ENCODE data around the gene MBD2. TPM values are rescaled to one million over a fixed set of nuclear protein-coding genes. Genes with fewer than 3 reads are reported as not detected.
A peak's percentile ranks its signal among the peaks of the same experiment; 100 is the strongest.
"Not testable (repeated sequence)": the region's sequence is repeated elsewhere in the genome, so short reads cannot be mapped to it uniquely, and the experiment has no call there.

The MBD2 gene, protein sequence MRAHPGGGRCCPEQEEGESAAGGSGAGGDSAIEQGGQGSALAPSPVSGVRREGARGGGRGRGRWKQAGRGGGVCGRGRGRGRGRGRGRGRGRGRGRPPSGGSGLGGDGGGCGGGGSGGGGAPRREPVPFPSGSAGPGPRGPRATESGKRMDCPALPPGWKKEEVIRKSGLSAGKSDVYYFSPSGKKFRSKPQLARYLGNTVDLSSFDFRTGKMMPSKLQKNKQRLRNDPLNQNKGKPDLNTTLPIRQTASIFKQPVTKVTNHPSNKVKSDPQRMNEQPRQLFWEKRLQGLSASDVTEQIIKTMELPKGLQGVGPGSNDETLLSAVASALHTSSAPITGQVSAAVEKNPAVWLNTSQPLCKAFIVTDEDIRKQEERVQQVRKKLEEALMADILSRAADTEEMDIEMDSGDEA
- 12.5 TPM for total RNA-seq

DNA sequence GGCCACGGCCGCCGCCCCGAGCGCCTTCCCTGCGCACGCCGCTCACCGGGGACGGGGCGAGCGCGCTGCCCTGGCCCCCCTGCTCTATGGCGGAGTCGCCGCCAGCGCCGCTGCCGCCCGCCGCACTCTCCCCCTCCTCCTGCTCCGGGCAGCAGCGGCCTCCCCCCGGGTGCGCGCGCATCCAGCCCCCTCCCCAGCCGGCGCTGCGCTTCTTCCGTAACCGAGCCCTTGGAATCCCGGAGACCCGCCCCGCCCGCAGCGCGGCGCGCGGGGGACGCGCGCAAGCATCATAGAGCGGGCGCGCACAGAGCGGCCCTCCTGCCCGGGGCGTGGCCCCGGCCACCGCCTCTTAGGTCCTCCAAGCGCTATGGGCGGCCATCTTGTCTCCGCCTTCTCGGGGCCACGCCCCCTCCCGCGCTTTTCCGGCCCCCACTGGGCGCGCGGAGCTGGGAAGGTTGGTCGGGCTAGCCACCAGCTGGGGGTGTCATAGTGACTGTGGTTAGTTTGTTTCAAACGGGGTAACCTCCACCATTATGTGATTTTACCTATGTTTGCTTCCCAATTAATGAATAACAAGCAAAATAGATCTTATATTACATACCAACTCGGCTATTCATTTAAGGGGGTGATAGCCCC lies at the start of gene MBD2:
Gene MBD2, minus strand, starts transcription at position 291 of the 636 bp plus-strand sequence. Its CDS starts 110 bp downstream, at position 181.
- H3K27me3 ChIP-seq (ENCODE audit: control insufficient read depth in 3 of 3, insufficient read depth in 3 of 3, low read length in 3 of 3) = no peaks in the 10 kb centered on the region
- peak within 1 kb of the TSS; percentile 70 for H3K27ac ChIP-seq (ENCODE audit: low read depth, low read length)
- H3K9me3 ChIP-seq (ENCODE audit: control insufficient read depth in 3 of 3, low read length in 3 of 3) = no peaks in the 10 kb centered on the region
- H3K4me3 ChIP-seq (ENCODE audit: low read length in 3 of 3) = peak within 1 kb of the TSS; percentile 73 to 81 (median 76)
- peaks cover 9 to 21% (median 17%) of the 10 kb centered on the region in 3 donors for H3K4me1 ChIP-seq (ENCODE audit: control insufficient read depth in 3 of 3, insufficient read depth in 3 of 3, low read length in 3 of 3)
- no peaks in the 10 kb centered on the region for H3K36me3 ChIP-seq (ENCODE audit: control insufficient read depth in 3 of 3, insufficient read depth in 3 of 3, low read length in 3 of 3)
- peak within 1 kb of the TSS; percentile 35 to 76 (median 56) for H3K9ac ChIP-seq (ENCODE audit: low read depth in 1 of 3, low read length in 3 of 3)

DNA sequence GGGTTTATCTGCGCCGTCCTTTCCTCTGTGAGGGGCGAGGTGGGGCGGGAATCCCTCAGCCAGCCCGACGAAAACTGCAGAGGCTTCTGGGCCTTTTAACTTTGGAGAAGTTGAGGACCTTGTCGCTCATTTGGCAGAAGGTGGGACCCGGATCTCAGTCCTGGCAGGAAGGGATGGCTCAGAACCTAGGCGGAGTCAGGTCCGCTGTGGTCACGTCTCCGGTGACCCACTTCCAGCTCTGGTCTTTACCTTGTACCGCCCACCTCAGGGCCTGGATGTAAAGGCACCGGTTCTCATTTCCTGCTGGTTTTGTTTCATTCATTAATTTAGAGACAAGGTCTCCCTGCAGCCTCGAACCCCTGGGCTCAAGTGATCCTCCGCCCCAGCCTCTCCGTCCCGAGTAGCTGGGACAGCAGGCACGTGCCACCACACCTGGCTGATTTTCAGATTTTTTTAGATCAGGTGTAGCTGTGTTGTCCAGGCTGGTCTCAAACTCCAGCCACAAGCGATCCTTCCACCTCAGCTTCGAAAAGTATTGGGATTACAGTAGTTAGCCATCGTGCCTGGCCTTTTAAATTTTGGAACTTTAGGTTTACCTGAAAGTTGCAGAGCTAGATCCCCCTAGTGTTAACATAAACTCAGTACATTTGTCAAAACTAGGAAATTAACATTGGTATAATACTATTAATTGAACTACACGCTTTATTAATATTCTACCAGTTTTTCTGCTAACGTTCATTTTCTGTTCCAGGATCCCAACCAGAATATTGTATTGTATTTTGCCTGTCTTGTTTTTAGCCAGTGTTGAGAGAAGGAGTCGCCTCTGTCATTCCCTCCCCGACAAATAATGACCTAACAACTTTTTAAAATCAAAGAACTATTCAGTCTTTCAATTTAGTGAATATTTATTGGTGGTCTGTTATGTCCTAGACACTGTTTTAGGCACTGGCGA lies 45.7 kb upstream of the MBD2 start:
- H3K4me3 ChIP-seq (ENCODE audit: low read length in 3 of 3) = peak overlapping the region; percentile 84 to 93 (median 87)
- no peaks in the 10 kb centered on the region for H3K9me3 ChIP-seq (ENCODE audit: control insufficient read depth in 3 of 3, low read length in 3 of 3)
- no peaks in the 10 kb centered on the region for H3K36me3 ChIP-seq (ENCODE audit: control insufficient read depth in 3 of 3, insufficient read depth in 3 of 3, low read length in 3 of 3)
- no peaks in the 10 kb centered on the region for H3K27me3 ChIP-seq (ENCODE audit: control insufficient read depth in 3 of 3, insufficient read depth in 3 of 3, low read length in 3 of 3)
- H3K9ac ChIP-seq (ENCODE audit: low read depth in 1 of 3, low read length in 3 of 3) = peak overlapping the region; percentile 87 to 90 (median 89)
- peaks cover 3 to 18% (median 3%) of the 10 kb centered on the region in 3 donors for H3K4me1 ChIP-seq (ENCODE audit: control insufficient read depth in 3 of 3, insufficient read depth in 3 of 3, low read length in 3 of 3)
- H3K27ac ChIP-seq (ENCODE audit: low read depth, low read length) = peak overlapping the region; percentile 85

DNA sequence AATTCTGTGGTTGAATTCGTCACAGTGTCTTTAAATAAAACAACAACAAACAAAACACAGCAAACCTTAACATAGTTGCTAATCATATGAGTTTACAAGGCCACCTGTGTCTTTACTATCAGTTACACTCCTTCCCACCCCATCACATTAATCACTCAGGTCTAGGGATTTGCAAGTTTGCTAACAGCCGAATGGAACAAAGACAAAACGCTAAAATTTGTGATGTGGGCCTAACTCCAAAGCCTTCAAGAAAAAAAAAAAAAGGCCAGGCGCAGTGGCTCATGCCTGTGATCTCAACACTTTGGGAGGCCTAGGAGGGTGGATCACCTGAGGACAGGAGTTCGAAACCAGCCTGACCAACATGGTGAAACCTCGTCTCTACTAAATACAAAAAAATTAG lies 44.3 kb upstream of the MBD2 start:
- H3K4me3 ChIP-seq (ENCODE audit: low read length in 3 of 3) = peak overlapping the region; percentile 84 to 93 (median 87)
- peak overlapping the region; percentile 85 for H3K27ac ChIP-seq (ENCODE audit: low read depth, low read length)
- H3K27me3 ChIP-seq (ENCODE audit: control insufficient read depth in 3 of 3, insufficient read depth in 3 of 3, low read length in 3 of 3) = no peaks in the 10 kb centered on the region
- H3K9ac ChIP-seq (ENCODE audit: low read depth in 1 of 3, low read length in 3 of 3) = peak overlapping the region; percentile 87 to 90 (median 89)
- H3K36me3 ChIP-seq (ENCODE audit: control insufficient read depth in 3 of 3, insufficient read depth in 3 of 3, low read length in 3 of 3) = no peaks in the 10 kb centered on the region
- H3K9me3 ChIP-seq (ENCODE audit: control insufficient read depth in 3 of 3, low read length in 3 of 3) = no peaks in the 10 kb centered on the region
- peaks cover 3 to 18% (median 3%) of the 10 kb centered on the region in 3 donors for H3K4me1 ChIP-seq (ENCODE audit: control insufficient read depth in 3 of 3, insufficient read depth in 3 of 3, low read length in 3 of 3)

DNA sequence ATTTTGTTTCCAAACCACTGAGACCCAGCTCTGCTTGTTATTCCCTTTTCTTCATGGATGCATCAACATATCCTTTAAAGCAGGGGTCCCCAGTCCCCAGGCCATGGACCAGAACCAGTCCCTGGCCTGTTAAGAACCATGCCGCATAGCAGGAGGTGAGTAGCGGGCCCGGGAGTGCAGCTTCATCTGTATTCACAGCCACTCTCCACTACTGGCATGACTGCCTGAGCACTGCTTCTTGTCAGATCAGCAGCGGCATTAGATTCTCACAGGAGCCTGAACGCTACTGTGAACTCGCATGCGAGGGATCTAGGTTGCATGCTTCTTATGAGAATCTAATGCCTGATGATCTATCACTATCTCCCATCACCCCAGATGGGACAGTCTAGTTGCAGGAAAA lies 43.2 kb upstream of the MBD2 start:
- Histone ChIP-seq H3K4me1 (ENCODE audit: control insufficient read depth in 3 of 3, insufficient read depth in 3 of 3, low read length in 3 of 3) (peaks cover 3 to 18% (median 3%) of the 10 kb centered on the region in 3 donors), H3K27ac (ENCODE audit: low read depth, low read length) (no peak overlapping the region), H3K9me3 (ENCODE audit: control insufficient read depth in 3 of 3, low read length in 3 of 3) (no peaks in the 10 kb centered on the region), H3K9ac (ENCODE audit: low read depth in 1 of 3, low read length in 3 of 3) (no peak overlapping the region), H3K27me3 (ENCODE audit: control insufficient read depth in 3 of 3, insufficient read depth in 3 of 3, low read length in 3 of 3) (no peaks in the 10 kb centered on the region), H3K4me3 (ENCODE audit: low read length in 3 of 3) (no peak overlapping the region), H3K36me3 (ENCODE audit: control insufficient read depth in 3 of 3, insufficient read depth in 3 of 3, low read length in 3 of 3) (no peaks in the 10 kb centered on the region)

DNA sequence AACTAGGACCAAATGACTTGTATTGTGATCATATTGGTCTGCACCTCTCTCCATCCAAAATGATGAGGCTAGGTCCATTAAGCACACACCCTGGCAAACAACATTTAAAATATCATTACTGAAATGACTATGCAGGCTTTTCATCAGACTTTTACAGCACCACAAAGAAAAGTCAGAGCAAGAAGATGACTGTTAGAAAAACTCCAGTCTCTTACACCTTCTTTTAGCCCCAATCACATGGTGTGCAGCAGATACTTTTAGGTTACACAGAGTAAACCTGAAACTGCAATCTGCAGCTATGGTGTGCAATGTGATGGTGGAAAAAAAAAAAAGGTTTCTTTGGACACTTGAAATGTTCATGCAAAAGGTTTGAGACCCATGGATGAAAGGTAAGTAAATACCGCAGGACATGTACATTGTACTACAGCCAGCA lies 39.5 kb upstream of the MBD2 start:
- Histone ChIP-seq H3K27me3 (ENCODE audit: control insufficient read depth in 3 of 3, insufficient read depth in 3 of 3, low read length in 3 of 3) (no peaks in the 10 kb centered on the region), H3K27ac (ENCODE audit: low read depth, low read length) (no peak overlapping the region), H3K4me1 (ENCODE audit: control insufficient read depth in 3 of 3, insufficient read depth in 3 of 3, low read length in 3 of 3) (peaks cover 0 to 3% (median 0%) of the 10 kb centered on the region in 3 donors), H3K9ac (ENCODE audit: low read depth in 1 of 3, low read length in 3 of 3) (no peak overlapping the region), H3K4me3 (ENCODE audit: low read length in 3 of 3) (no peak overlapping the region), H3K36me3 (ENCODE audit: control insufficient read depth in 3 of 3, insufficient read depth in 3 of 3, low read length in 3 of 3) (no peaks in the 10 kb centered on the region), H3K9me3 (ENCODE audit: control insufficient read depth in 3 of 3, low read length in 3 of 3) (no peaks in the 10 kb centered on the region)

DNA sequence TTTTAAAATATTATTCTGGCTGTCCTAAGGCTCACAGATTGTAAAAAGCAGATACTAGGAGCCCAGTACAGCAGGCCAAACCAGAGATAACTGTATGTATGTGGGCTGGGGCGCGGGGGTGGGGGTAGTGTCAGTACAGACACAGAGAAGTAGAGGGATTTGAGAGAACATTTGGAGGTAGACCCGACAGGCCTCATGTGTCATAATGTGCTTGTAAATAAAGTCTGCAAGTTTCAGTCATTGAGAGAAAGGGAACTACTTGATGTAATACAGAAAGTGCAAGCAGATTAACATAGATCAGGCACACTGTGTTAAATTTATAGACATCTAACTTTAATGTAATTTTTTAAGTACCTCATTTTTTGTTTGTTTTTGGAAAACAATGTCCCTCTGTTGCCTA lies 37.4 kb upstream of the MBD2 start:
- no peaks in the 10 kb centered on the region for H3K4me1 ChIP-seq (ENCODE audit: control insufficient read depth in 3 of 3, insufficient read depth in 3 of 3, low read length in 3 of 3)
- H3K4me3 ChIP-seq (ENCODE audit: low read length in 3 of 3) = no peak overlapping the region
- H3K27me3 ChIP-seq (ENCODE audit: control insufficient read depth in 3 of 3, insufficient read depth in 3 of 3, low read length in 3 of 3) = no peaks in the 10 kb centered on the region
- H3K9me3 ChIP-seq (ENCODE audit: control insufficient read depth in 3 of 3, low read length in 3 of 3) = no peaks in the 10 kb centered on the region
- H3K27ac ChIP-seq (ENCODE audit: low read depth, low read length) = no peak overlapping the region
- no peaks in the 10 kb centered on the region for H3K36me3 ChIP-seq (ENCODE audit: control insufficient read depth in 3 of 3, insufficient read depth in 3 of 3, low read length in 3 of 3)
- H3K9ac ChIP-seq (ENCODE audit: low read depth in 1 of 3, low read length in 3 of 3) = no peak overlapping the region

DNA sequence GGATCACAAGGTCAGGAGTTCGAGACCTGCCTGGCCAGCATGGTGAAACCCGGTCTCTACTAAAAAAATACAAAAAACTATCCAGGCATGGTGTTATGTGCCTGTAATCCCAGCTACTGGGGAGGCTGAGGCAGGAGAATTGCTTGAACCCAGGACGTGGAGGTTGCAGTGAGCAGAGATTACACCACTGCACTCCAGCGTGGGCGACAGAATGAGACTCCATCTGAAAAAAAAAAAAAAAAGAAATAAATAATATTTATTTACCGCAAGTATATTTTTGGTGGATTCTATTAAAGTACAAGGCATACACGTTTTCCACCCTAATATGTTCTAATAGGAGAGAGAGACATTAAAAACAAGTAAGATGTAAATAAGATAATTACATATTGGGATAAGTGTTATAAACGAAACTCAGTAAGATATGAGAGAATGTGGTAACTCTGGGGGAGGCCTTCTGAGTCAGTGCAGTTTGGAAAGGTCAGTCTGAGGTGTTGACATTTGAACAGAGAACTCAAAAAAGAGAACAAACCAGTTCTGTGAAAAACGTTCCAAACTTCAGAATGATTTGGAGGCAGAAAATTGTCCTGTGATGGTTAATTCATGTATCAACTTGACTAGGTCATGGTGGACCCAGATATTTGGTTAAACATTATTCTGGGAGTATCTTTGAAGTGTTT lies 36.1 kb upstream of the MBD2 start:
- no peak overlapping the region for H3K9ac ChIP-seq (ENCODE audit: low read depth in 1 of 3, low read length in 3 of 3)
- H3K27me3 ChIP-seq (ENCODE audit: control insufficient read depth in 3 of 3, insufficient read depth in 3 of 3, low read length in 3 of 3) = no peaks in the 10 kb centered on the region
- no peak overlapping the region for H3K27ac ChIP-seq (ENCODE audit: low read depth, low read length)
- no peaks in the 10 kb centered on the region for H3K36me3 ChIP-seq (ENCODE audit: control insufficient read depth in 3 of 3, insufficient read depth in 3 of 3, low read length in 3 of 3)
- H3K9me3 ChIP-seq (ENCODE audit: control insufficient read depth in 3 of 3, low read length in 3 of 3) = no peaks in the 10 kb centered on the region
- H3K4me3 ChIP-seq (ENCODE audit: low read length in 3 of 3) = no peak overlapping the region
- H3K4me1 ChIP-seq (ENCODE audit: control insufficient read depth in 3 of 3, insufficient read depth in 3 of 3, low read length in 3 of 3) = no peaks in the 10 kb centered on the region

DNA sequence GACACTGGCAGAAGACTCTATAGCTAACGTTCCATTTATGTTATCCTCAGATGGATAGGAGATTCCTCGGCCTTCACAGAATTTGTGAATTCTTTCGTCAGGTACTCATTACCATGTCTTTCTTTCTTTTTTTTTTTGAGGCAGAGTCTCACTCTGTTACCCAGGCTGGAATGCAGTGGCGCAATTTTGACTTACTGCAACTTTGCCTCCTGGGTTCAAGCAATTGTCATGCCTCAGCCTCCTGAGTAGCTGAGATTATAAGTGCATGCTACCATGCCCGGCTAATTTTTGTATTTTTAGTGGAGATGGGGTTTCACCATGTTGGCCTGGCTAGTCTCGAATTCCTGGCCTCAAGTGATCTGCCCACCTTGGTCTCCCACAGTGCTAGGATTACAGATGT lies 33.3 kb upstream of the MBD2 start:
- not testable (repeated sequence) for H3K9ac ChIP-seq (ENCODE audit: low read depth in 1 of 3, low read length in 3 of 3); H3K36me3 ChIP-seq (ENCODE audit: control insufficient read depth in 3 of 3, insufficient read depth in 3 of 3, low read length in 3 of 3); H3K9me3 ChIP-seq (ENCODE audit: control insufficient read depth in 3 of 3, low read length in 3 of 3); H3K27ac ChIP-seq (ENCODE audit: low read depth, low read length); H3K4me1 ChIP-seq (ENCODE audit: control insufficient read depth in 3 of 3, insufficient read depth in 3 of 3, low read length in 3 of 3); H3K4me3 ChIP-seq (ENCODE audit: low read length in 3 of 3); H3K27me3 ChIP-seq (ENCODE audit: control insufficient read depth in 3 of 3, insufficient read depth in 3 of 3, low read length in 3 of 3)

DNA sequence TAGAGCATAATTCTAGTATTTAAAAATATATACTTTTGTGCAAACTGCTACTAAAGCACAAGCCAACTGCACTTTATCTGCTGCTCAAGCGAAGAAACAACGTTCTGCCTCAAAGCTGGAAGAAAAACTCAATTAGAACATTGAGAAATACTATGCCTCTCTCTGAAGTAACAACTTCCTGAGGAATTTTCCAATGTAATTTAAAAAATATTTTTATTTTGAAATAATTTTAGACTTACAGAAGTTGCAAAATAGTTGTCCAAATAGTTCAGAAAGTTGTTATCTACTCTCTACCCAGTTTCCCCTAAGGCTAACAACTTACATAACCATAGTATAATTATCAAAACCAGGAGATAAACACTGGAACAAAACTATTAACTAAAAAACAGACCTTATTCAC lies 32.5 kb upstream of the MBD2 start:
- H3K36me3 ChIP-seq (ENCODE audit: control insufficient read depth in 3 of 3, insufficient read depth in 3 of 3, low read length in 3 of 3) = no peaks in the 10 kb centered on the region
- H3K27ac ChIP-seq (ENCODE audit: low read depth, low read length) = no peak overlapping the region
- peaks cover 0 to 4% (median 0%) of the 10 kb centered on the region in 3 donors for H3K4me1 ChIP-seq (ENCODE audit: control insufficient read depth in 3 of 3, insufficient read depth in 3 of 3, low read length in 3 of 3)
- no peak overlapping the region for H3K4me3 ChIP-seq (ENCODE audit: low read length in 3 of 3)
- no peak overlapping the region for H3K9ac ChIP-seq (ENCODE audit: low read depth in 1 of 3, low read length in 3 of 3)
- H3K27me3 ChIP-seq (ENCODE audit: control insufficient read depth in 3 of 3, insufficient read depth in 3 of 3, low read length in 3 of 3) = no peaks in the 10 kb centered on the region
- H3K9me3 ChIP-seq (ENCODE audit: control insufficient read depth in 3 of 3, low read length in 3 of 3) = no peaks in the 10 kb centered on the region

Measured in skeletal muscle tissue (tissue), 4 donors.